GM23338 (cell line): ENCODE measurements around the gene ZNF317.

Experiments used
- CREB1 ChIP-seq: fragments of 250-450 bp; sonication (Bioruptor Pico); IDR thresholded peaks from 2 replicates; pipeline ENCODE4 v1.5.0; 2020; ENCODE audit warnings: low read depth, mild to moderate bottlenecking, moderate library complexity
- EZH2 ChIP-seq: fragments of 200-600 bp; sonication (generic); IDR thresholded peaks from one replicate; pipeline ENCODE4 v1.8.0; 2017; ENCODE audit warnings: antibody characterized with exemption, mild to moderate bottlenecking, low read depth; ENCODE audit not compliant: unreplicated experiment
- EZH2phosphoT487 ChIP-seq: fragments of 200-600 bp; sonication (generic); IDR thresholded peaks from one replicate; pipeline ENCODE4 v1.8.1; 2018; ENCODE audit warnings: antibody characterized with exemption; ENCODE audit not compliant: unreplicated experiment
- JUNB ChIP-seq: IDR thresholded peaks from one replicate; pipeline ENCODE4 v1.6.1; 2016; ENCODE audit warnings: antibody characterized with exemption; ENCODE audit not compliant: unreplicated experiment
- POLR2AphosphoS5 ChIP-seq: IDR thresholded peaks from 2 replicates; pipeline ENCODE4 v1.6.1; 2016; ENCODE audit warnings: antibody characterized with exemption, low read depth
- STAT1 ChIP-seq: IDR thresholded peaks from one replicate; pipeline ENCODE4 v1.6.1; 2016; ENCODE audit warnings: antibody characterized with exemption; ENCODE audit not compliant: unreplicated experiment
- TF ChIP-seq, protein P1 (sequence below), 2 experiments: fragments of 200-600 bp in 1 of 2; sonication (generic) in 1 of 2; conservative IDR thresholded peaks; 2 replicates each; pipeline versions ENCODE4 v1.5.1 to v1.6.1; 2016 to 2017; ENCODE audit warnings: antibody characterized with exemption in 2 of 2, low read depth in 2 of 2, mild to moderate bottlenecking in 2 of 2, moderate library complexity in 1 of 2
- TF ChIP-seq, protein P2 (sequence below): IDR thresholded peaks from one replicate; pipeline ENCODE4 v1.6.1; 2018; ENCODE audit warnings: antibody characterized with exemption; ENCODE audit not compliant: unreplicated experiment

DNA sequence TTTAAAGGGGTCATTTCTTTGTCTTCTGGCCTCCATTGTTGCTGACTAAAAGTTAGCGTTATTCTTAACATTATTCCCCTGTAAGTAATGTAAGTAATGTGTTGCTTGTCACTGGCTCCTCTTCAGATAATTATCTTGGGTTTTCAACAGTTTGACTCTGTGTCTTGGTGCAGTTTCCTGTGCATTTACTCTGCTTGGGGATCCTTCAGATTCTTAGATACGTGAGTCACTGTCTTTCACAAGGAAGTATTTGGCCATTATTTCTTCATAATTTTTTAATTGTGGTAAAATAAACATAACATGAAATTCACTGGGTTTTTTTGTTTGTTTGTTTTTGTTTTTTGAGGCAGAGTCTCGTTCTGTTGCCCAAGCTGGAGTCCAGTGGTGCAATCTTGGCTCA is 25.1 kb downstream of the ZNF317 start:
- TF ChIP-seq, protein P1, sequence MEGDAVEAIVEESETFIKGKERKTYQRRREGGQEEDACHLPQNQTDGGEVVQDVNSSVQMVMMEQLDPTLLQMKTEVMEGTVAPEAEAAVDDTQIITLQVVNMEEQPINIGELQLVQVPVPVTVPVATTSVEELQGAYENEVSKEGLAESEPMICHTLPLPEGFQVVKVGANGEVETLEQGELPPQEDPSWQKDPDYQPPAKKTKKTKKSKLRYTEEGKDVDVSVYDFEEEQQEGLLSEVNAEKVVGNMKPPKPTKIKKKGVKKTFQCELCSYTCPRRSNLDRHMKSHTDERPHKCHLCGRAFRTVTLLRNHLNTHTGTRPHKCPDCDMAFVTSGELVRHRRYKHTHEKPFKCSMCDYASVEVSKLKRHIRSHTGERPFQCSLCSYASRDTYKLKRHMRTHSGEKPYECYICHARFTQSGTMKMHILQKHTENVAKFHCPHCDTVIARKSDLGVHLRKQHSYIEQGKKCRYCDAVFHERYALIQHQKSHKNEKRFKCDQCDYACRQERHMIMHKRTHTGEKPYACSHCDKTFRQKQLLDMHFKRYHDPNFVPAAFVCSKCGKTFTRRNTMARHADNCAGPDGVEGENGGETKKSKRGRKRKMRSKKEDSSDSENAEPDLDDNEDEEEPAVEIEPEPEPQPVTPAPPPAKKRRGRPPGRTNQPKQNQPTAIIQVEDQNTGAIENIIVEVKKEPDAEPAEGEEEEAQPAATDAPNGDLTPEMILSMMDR (conservative IDR thresholded peaks at IDR 0.05; ENCODE audit: low read depth in 2 of 2) = no peak
- TF ChIP-seq, protein P2, sequence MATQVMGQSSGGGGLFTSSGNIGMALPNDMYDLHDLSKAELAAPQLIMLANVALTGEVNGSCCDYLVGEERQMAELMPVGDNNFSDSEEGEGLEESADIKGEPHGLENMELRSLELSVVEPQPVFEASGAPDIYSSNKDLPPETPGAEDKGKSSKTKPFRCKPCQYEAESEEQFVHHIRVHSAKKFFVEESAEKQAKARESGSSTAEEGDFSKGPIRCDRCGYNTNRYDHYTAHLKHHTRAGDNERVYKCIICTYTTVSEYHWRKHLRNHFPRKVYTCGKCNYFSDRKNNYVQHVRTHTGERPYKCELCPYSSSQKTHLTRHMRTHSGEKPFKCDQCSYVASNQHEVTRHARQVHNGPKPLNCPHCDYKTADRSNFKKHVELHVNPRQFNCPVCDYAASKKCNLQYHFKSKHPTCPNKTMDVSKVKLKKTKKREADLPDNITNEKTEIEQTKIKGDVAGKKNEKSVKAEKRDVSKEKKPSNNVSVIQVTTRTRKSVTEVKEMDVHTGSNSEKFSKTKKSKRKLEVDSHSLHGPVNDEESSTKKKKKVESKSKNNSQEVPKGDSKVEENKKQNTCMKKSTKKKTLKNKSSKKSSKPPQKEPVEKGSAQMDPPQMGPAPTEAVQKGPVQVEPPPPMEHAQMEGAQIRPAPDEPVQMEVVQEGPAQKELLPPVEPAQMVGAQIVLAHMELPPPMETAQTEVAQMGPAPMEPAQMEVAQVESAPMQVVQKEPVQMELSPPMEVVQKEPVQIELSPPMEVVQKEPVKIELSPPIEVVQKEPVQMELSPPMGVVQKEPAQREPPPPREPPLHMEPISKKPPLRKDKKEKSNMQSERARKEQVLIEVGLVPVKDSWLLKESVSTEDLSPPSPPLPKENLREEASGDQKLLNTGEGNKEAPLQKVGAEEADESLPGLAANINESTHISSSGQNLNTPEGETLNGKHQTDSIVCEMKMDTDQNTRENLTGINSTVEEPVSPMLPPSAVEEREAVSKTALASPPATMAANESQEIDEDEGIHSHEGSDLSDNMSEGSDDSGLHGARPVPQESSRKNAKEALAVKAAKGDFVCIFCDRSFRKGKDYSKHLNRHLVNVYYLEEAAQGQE = no peak
- TF ChIP-seq POLR2AphosphoS5 (no peak), EZH2phosphoT487 (no peak), CREB1 (CRISPR knock-in tag) (no peak), EZH2 (no peak), STAT1 (no peak), JUNB (no peak)
